LNCaP clone FGC (cell line): ENCODE measurements around the gene UBASH3A.

Source experiments
- DNase-seq: peaks from one replicate; pipeline ENCODE4 v3.0.0-alpha.2; 2011; ENCODE audit warnings: low read depth
- H3K4me3 ChIP-seq: 2 replicates; pipeline ENCODE4 v1.5.1; 2011; ENCODE audit warnings: mild to moderate bottlenecking, low read depth, low read length, control low read depth
- CTCF ChIP-seq: IDR thresholded peaks from 2 replicates; pipeline ENCODE4 v1.5.1; 2012; ENCODE audit warnings: mild to moderate bottlenecking; ENCODE audit not compliant: control insufficient read depth, insufficient read depth; ENCODE audit errors: extremely low read depth

The UBASH3A gene

GRCh38 chr21:42374864-42375499, 28.7 kb upstream of the UBASH3A start:
- no peak for TF ChIP-seq CTCF
- H3K4me3 ChIP-seq: no peak overlapping the region
- no peak for DNase-seq

- DNase-seq: no peak
- no peak for TF ChIP-seq CTCF
- H3K4me3 ChIP-seq: no peak overlapping the region
Observed at GRCh38 chr21:42375506-42375905, 28.2 kb upstream of the UBASH3A start.

- TF ChIP-seq CTCF: no peak
- H3K4me3 ChIP-seq: no peak overlapping the region
- DNase-seq: no peak
Observed at GRCh38 chr21:42375966-42376337, 27.8 kb upstream of the UBASH3A start.

GRCh38 chr21:42376338-42376982, 27.2 kb upstream of the UBASH3A start:
- no peak for DNase-seq
- no peak overlapping the region for H3K4me3 ChIP-seq
- no peak for TF ChIP-seq CTCF

GRCh38 chr21:42377211-42377950, 26.3 kb upstream of the UBASH3A start:
- TF ChIP-seq CTCF: no peak
- no peak for DNase-seq
- no peak overlapping the region for H3K4me3 ChIP-seq

GRCh38 chr21:42377951-42378340, 25.8 kb upstream of the UBASH3A start:
- TF ChIP-seq CTCF: no peak
- H3K4me3 ChIP-seq: no peak overlapping the region
- no peak for DNase-seq
